ENCODE data around the gene TM4SF1. TPM values are rescaled to one million over a fixed set of nuclear protein-coding genes. Genes with fewer than 3 reads are reported as not detected.

Gene TM4SF1
- polyA plus RNA-seq, 1 donor from 2014 or later, result 0.81 TPM

- TF ChIP-seq EP300 (conservative IDR thresholded peaks at IDR 0.05; ENCODE audit: poor library complexity, severe bottlenecking), result no peak
- TF ChIP-seq EZH2 (IDR thresholded peaks at IDR 0.05; ENCODE audit: borderline replicate concordance, insufficient read depth, low read length, poor library complexity, severe bottlenecking), result no peak
- no peak for TF ChIP-seq TAF1 (IDR thresholded peaks at IDR 0.05; ENCODE audit: low read depth)
- TF ChIP-seq CTCF (IDR thresholded peaks at IDR 0.05; ENCODE audit: poor library complexity, severe bottlenecking), result peak; percentile 12
- no peak for TF ChIP-seq SMC3 (conservative IDR thresholded peaks at IDR 0.05; ENCODE audit: poor library complexity)
- H3K4me2 ChIP-seq (ENCODE audit: low read length), result no peak overlapping the region
- no peaks in the 10 kb centered on the region for H3K79me2 ChIP-seq (replicated peaks; ENCODE audit: insufficient read depth, low read length)
- no peaks in the 10 kb centered on the region for H3F3A ChIP-seq (ENCODE audit: insufficient read depth, low read length, poor library complexity, severe bottlenecking)
- no peaks in the 10 kb centered on the region for H3K9me3 ChIP-seq (ENCODE audit: low read length)
- H3K27me3 ChIP-seq (ENCODE audit: insufficient read depth, low read depth, low read length), result no peaks in the 10 kb centered on the region
- no peaks in the 10 kb centered on the region for H3K9me2 ChIP-seq (ENCODE audit: insufficient read depth, low read length)
- no peak overlapping the region for H2AFZ ChIP-seq (ENCODE audit: low read depth, low read length)
- H4K20me1 ChIP-seq (ENCODE audit: insufficient read depth), result no peaks in the 10 kb centered on the region
- H3K27ac ChIP-seq (ENCODE audit: low read length), result no peak overlapping the region
- H3K9ac ChIP-seq (ENCODE audit: low read length), result no peak overlapping the region
- H3K4me3 ChIP-seq (ENCODE audit: low read length), result no peak overlapping the region
- H3K36me3 ChIP-seq (ENCODE audit: insufficient read depth, low read length), result no peaks in the 10 kb centered on the region
These were observed 6.3 kb downstream of the TM4SF1 start for GRCh38 chr3:149371001-149371722.

GRCh38 chr3:149369991-149370866 lies 7.2 kb downstream of the TM4SF1 start:
- TF ChIP-seq SMC3 (conservative IDR thresholded peaks at IDR 0.05; ENCODE audit: poor library complexity) (no peak), TAF1 (IDR thresholded peaks at IDR 0.05; ENCODE audit: low read depth) (no peak), MXI1 (conservative IDR thresholded peaks at IDR 0.05; ENCODE audit: poor library complexity, severe bottlenecking) (no peak), REST (IDR thresholded peaks at IDR 0.05; ENCODE audit: borderline replicate concordance) (no peak), RAD21 (conservative IDR thresholded peaks at IDR 0.05) (no peak), CTCF (IDR thresholded peaks at IDR 0.05; ENCODE audit: poor library complexity, severe bottlenecking) (no peak), EP300 (conservative IDR thresholded peaks at IDR 0.05; ENCODE audit: poor library complexity, severe bottlenecking) (no peak), EZH2 (IDR thresholded peaks at IDR 0.05; ENCODE audit: borderline replicate concordance, insufficient read depth, low read length, poor library complexity, severe bottlenecking) (no peak), POLR2AphosphoS5 (IDR thresholded peaks at IDR 0.05) (no peak)
- Histone ChIP-seq H3K27ac (ENCODE audit: low read length) (no peak overlapping the region), H3K9ac (ENCODE audit: low read length) (no peak overlapping the region)

More at GRCh38 chr3:149369991-149370866, 7.2 kb downstream of the TM4SF1 start:
- no peak overlapping the region for H2AFZ ChIP-seq (ENCODE audit: low read depth, low read length)
- H3F3A ChIP-seq (ENCODE audit: insufficient read depth, low read length, poor library complexity, severe bottlenecking), result no peaks in the 10 kb centered on the region
- H3K9me3 ChIP-seq (ENCODE audit: low read length), result no peaks in the 10 kb centered on the region
- H3K4me3 ChIP-seq (ENCODE audit: low read length), result no peak overlapping the region
- H3K4me2 ChIP-seq (ENCODE audit: low read length), result no peak overlapping the region
- no peaks in the 10 kb centered on the region for H3K79me2 ChIP-seq (replicated peaks; ENCODE audit: insufficient read depth, low read length)
- no peaks in the 10 kb centered on the region for H4K20me1 ChIP-seq (ENCODE audit: insufficient read depth)
- no peaks in the 10 kb centered on the region for H3K27me3 ChIP-seq (ENCODE audit: insufficient read depth, low read depth, low read length)
- H3K9me2 ChIP-seq (ENCODE audit: insufficient read depth, low read length), result no peaks in the 10 kb centered on the region
- no peaks in the 10 kb centered on the region for H3K36me3 ChIP-seq (ENCODE audit: insufficient read depth, low read length)

All from neural cell (in vitro differentiated cells).